Stimulated activated CD4-positive, alpha-beta T cell treated with anti-CD3 and anti-CD28 coated beads, Interleukin-15, amount 100 ng/mL, for 24 hours (primary cell): Measurements from ENCODE around the gene TRAPPC12.
"Not testable (repeated sequence)": the region's sequence is repeated elsewhere in the genome, so short reads cannot be mapped to it uniquely, and the experiment has no call there.

Source experiments
- DNase-seq: peaks from one replicate; pipeline ENCODE4 v3.0.0-alpha.2; 2020

Gene TRAPPC12

GRCh38 chr2:3433776-3434400 lies 54.4 kb downstream of the TRAPPC12 start:
- DNase-seq: no peak

GRCh38 chr2:3434654-3435053 lies 55.2 kb downstream of the TRAPPC12 start:
- no peak for DNase-seq

GRCh38 chr2:3435445-3435844 lies 56.0 kb downstream of the TRAPPC12 start:
- no peak for DNase-seq

GRCh38 chr2:3440477-3440876 lies 61.0 kb downstream of the TRAPPC12 start:
- no peak for DNase-seq

GRCh38 chr2:3441465-3441864 lies 62.0 kb downstream of the TRAPPC12 start:
- no peak for DNase-seq

- DNase-seq: no peak
Measured at GRCh38 chr2:3442185-3442584, 62.7 kb downstream of the TRAPPC12 start.

GRCh38 chr2:3443083-3443482 lies 63.6 kb downstream of the TRAPPC12 start:
- no peak for DNase-seq

GRCh38 chr2:3443506-3444084 lies 64.1 kb downstream of the TRAPPC12 start:
- DNase-seq: no peak

- DNase-seq: no peak
Measured at GRCh38 chr2:3445891-3446290, 66.4 kb downstream of the TRAPPC12 start.

- no peak for DNase-seq
Measured at GRCh38 chr2:3446381-3446780, 66.9 kb downstream of the TRAPPC12 start.

GRCh38 chr2:3447186-3447585 lies 67.7 kb downstream of the TRAPPC12 start:
- not testable (repeated sequence) for DNase-seq

GRCh38 chr2:3447789-3448317 lies 68.4 kb downstream of the TRAPPC12 start:
- DNase-seq: no peak

GRCh38 chr2:3448441-3448911 lies 69.0 kb downstream of the TRAPPC12 start:
- DNase-seq: not testable (repeated sequence)

- DNase-seq: no peak
Measured at GRCh38 chr2:3449086-3449485, 69.6 kb downstream of the TRAPPC12 start.

GRCh38 chr2:3449936-3450335 lies 70.4 kb downstream of the TRAPPC12 start:
- DNase-seq: no peak

- DNase-seq: no peak
Measured at GRCh38 chr2:3450385-3451010, 71.0 kb downstream of the TRAPPC12 start.

GRCh38 chr2:3451169-3451568 lies 71.7 kb downstream of the TRAPPC12 start:
- DNase-seq: no peak

- DNase-seq: no peak
Measured at GRCh38 chr2:3451926-3452671, 72.6 kb downstream of the TRAPPC12 start.

GRCh38 chr2:3453190-3453999 lies 73.9 kb downstream of the TRAPPC12 start:
- DNase-seq: no peak

- not testable (repeated sequence) for DNase-seq
Measured at GRCh38 chr2:3454005-3454404, 74.5 kb downstream of the TRAPPC12 start.

- no peak for DNase-seq
Measured at GRCh38 chr2:3454802-3455201, 75.3 kb downstream of the TRAPPC12 start.

GRCh38 chr2:3456125-3456524 lies 76.6 kb downstream of the TRAPPC12 start:
- no peak for DNase-seq
